ENCODE measurements around the gene IRX3. TPM values are rescaled to one million over a fixed set of nuclear protein-coding genes. Genes with fewer than 3 reads are reported as not detected.

IRX3 gene
- total RNA-seq, 1 donor from 2014 or later: 0.11 TPM

GRCh38 chr16:54239456-54239855 is 47.1 kb downstream of the IRX3 start:
- Histone ChIP-seq H3K4me3 (no peak overlapping the region), H3K27me3 (no peaks in the 10 kb centered on the region), H3K4me1 (no peaks in the 10 kb centered on the region), H3K36me3 (no peaks in the 10 kb centered on the region), H3K9me3 (no peaks in the 10 kb centered on the region), H3K27ac (peak overlapping the region in 1 of 2 donors; percentile 13)
- no peak for TF ChIP-seq CTCF (IDR thresholded peaks at IDR 0.05)
- intact Hi-C loops (cut with DNase I): no loop called here
- DNase-seq (ENCODE audit: low spot score in 2 of 2): no peak

- no peak for DNase-seq (ENCODE audit: low spot score in 2 of 2)
- TF ChIP-seq CTCF (IDR thresholded peaks at IDR 0.05): no peak
- H3K9me3 ChIP-seq: no peaks in the 10 kb centered on the region
- no peak overlapping the region for H3K27ac ChIP-seq
- no peaks in the 10 kb centered on the region for H3K27me3 ChIP-seq
- H3K36me3 ChIP-seq: no peaks in the 10 kb centered on the region
- intact Hi-C loops (cut with DNase I): no loop called here
- H3K4me1 ChIP-seq: no peaks in the 10 kb centered on the region
- no peak overlapping the region for H3K4me3 ChIP-seq
These were observed 49.8 kb downstream of the IRX3 start for GRCh38 chr16:54236773-54237172.

GRCh38 chr16:54233615-54234014 is 53.0 kb downstream of the IRX3 start:
- Histone ChIP-seq H3K4me3 (no peak overlapping the region), H3K27ac (no peak overlapping the region), H3K36me3 (no peaks in the 10 kb centered on the region), H3K9me3 (no peaks in the 10 kb centered on the region), H3K27me3 (no peaks in the 10 kb centered on the region), H3K4me1 (no peaks in the 10 kb centered on the region)
- no peak for TF ChIP-seq CTCF (IDR thresholded peaks at IDR 0.05)
- intact Hi-C loops (cut with DNase I): no loop called here
- no peak for DNase-seq (ENCODE audit: low spot score in 2 of 2)
